Measurements from ENCODE around the gene TKT. TPM values are rescaled to one million over a fixed set of nuclear protein-coding genes. Genes with fewer than 3 reads are reported as not detected.

TKT gene
- total and polyA plus RNA-seq, 9 donors: 62.6 to 279 (median 208) TPM

- no peaks in the 10 kb centered on the region for H3K36me3 ChIP-seq
- no peak for DNase-seq
- no peak overlapping the region for H3K27ac ChIP-seq
- WGBS, 3 donors: 83 to 90% (median 87%) methylated on average over 16 of the region's 16 CpGs
- intact Hi-C loops (cut with DNase I): no loop called here
- no peak overlapping the region for H3K4me3 ChIP-seq
- no peaks in the 10 kb centered on the region for H3K4me1 ChIP-seq (ENCODE audit: insufficient read depth)
- no peaks in the 10 kb centered on the region for H3K27me3 ChIP-seq
- no peak for TF ChIP-seq POLR2A (IDR thresholded peaks at IDR 0.05)
- TF ChIP-seq EP300 (IDR thresholded peaks at IDR 0.05): no peak
- TF ChIP-seq CTCF (IDR thresholded peaks at IDR 0.05): no peak
- no peaks in the 10 kb centered on the region for H3K9me3 ChIP-seq
These were observed 25.7 kb downstream of the TKT start for GRCh38 chr3:53230041-53230621.

GRCh38 chr3:53229606-53230005 is 26.2 kb downstream of the TKT start:
- intact Hi-C loops (cut with DNase I): no loop called here
- H3K27ac ChIP-seq: no peak overlapping the region
- no peaks in the 10 kb centered on the region for H3K27me3 ChIP-seq
- H3K9me3 ChIP-seq: no peaks in the 10 kb centered on the region
- no peaks in the 10 kb centered on the region for H3K36me3 ChIP-seq
- H3K4me3 ChIP-seq: no peak overlapping the region
- WGBS, 3 donors: 93 to 97% (median 96%) methylated on average over 2 of the region's 2 CpGs
- H3K4me1 ChIP-seq (ENCODE audit: insufficient read depth): no peaks in the 10 kb centered on the region
- DNase-seq: no peak
- no peak for TF ChIP-seq EP300 (IDR thresholded peaks at IDR 0.05)
- no peak for TF ChIP-seq CTCF (IDR thresholded peaks at IDR 0.05)
- TF ChIP-seq POLR2A (IDR thresholded peaks at IDR 0.05): no peak

- Histone ChIP-seq H3K27me3 (no peaks in the 10 kb centered on the region), H3K27ac (no peak overlapping the region), H3K36me3 (no peaks in the 10 kb centered on the region), H3K4me3 (no peak overlapping the region), H3K9me3 (no peaks in the 10 kb centered on the region), H3K4me1 (ENCODE audit: insufficient read depth) (no peaks in the 10 kb centered on the region)
- WGBS, 3 donors: 93 to 97% (median 94%) methylated on average over 14 of the region's 14 CpGs
- TF ChIP-seq CTCF (IDR thresholded peaks at IDR 0.05) (no peak), EP300 (IDR thresholded peaks at IDR 0.05) (no peak), POLR2A (IDR thresholded peaks at IDR 0.05) (no peak)
- no peak for DNase-seq
- intact Hi-C loops (cut with DNase I): no loop called here
These were observed 26.7 kb downstream of the TKT start for GRCh38 chr3:53229171-53229570.

GRCh38 chr3:53227993-53228885 is 27.6 kb downstream of the TKT start:
- TF ChIP-seq EP300 (IDR thresholded peaks at IDR 0.05) (no peak), CTCF (IDR thresholded peaks at IDR 0.05) (no peak), POLR2A (IDR thresholded peaks at IDR 0.05) (no peak)
- Histone ChIP-seq H3K4me1 (ENCODE audit: insufficient read depth) (no peaks in the 10 kb centered on the region), H3K4me3 (no peak overlapping the region), H3K9me3 (no peaks in the 10 kb centered on the region), H3K27me3 (no peaks in the 10 kb centered on the region), H3K36me3 (no peaks in the 10 kb centered on the region), H3K27ac (no peak overlapping the region)
- WGBS, 3 donors: 82 to 83% (median 83%) methylated on average over 24 of the region's 24 CpGs
- no peak for DNase-seq
- intact Hi-C loops (cut with DNase I): no loop called here

Data from ovary (tissue), 9 donors.